ENCODE measurements around the gene NDUFS2.

The NDUFS2 gene

DNA sequence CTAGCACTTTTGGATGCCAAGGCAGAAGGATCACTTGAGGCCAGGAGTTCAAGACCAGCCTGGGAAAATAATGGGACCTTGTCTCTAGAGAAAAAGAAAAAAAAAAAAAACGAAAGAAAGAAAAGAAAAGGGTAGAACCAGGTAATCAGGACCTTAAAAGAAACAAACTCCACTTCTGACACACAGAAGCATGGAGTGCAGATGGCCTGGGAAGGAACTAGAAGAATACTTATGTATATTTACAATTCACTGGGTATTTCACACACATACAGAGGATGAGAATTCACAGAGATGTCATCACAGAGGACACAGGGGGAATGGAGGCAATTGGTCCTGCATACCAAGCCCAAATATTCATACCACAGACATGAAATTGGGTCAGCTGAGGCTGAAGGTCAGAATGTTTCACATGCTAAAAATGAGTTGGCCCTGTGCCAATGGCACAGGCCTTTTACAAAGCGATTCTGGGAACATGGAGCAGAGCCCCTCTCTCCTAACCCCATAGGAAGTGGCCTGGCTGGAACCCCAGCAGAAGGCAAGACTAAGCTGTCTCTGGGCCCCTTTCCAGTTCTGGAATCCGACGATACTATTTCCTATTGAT lies 29.3 kb upstream of the NDUFS2 start:
- H3K36me3 ChIP-seq (ENCODE audit: control insufficient read depth, low read length) = peaks cover 62% of the 10 kb centered on the region
- no peaks in the 10 kb centered on the region for H3K27me3 ChIP-seq (ENCODE audit: control insufficient read depth, low read length)
- no peaks in the 10 kb centered on the region for H3F3A ChIP-seq (ENCODE audit: control insufficient read depth, insufficient read depth)
- H3K4me2 ChIP-seq (ENCODE audit: low read length) = no peak overlapping the region
- H3K79me2 ChIP-seq (ENCODE audit: control insufficient read depth, low read length) = peaks cover 16% of the 10 kb centered on the region
- H4K20me1 ChIP-seq (ENCODE audit: control insufficient read depth, insufficient read depth, low read depth, low read length) = no peaks in the 10 kb centered on the region
- H3K9me2 ChIP-seq (replicated peaks; ENCODE audit: control insufficient read depth, low read length) = no peaks in the 10 kb centered on the region
- H3K4me1 ChIP-seq (ENCODE audit: control insufficient read depth, low read length) = peaks cover 18% of the 10 kb centered on the region
- H3K27ac ChIP-seq (ENCODE audit: low read depth, low read length) = no peak overlapping the region
- no peak overlapping the region for H3K4me3 ChIP-seq (ENCODE audit: low read length)
- H3K9me3 ChIP-seq (ENCODE audit: control insufficient read depth, insufficient read depth, low read length) = no peaks in the 10 kb centered on the region
- TF ChIP-seq, protein P1, sequence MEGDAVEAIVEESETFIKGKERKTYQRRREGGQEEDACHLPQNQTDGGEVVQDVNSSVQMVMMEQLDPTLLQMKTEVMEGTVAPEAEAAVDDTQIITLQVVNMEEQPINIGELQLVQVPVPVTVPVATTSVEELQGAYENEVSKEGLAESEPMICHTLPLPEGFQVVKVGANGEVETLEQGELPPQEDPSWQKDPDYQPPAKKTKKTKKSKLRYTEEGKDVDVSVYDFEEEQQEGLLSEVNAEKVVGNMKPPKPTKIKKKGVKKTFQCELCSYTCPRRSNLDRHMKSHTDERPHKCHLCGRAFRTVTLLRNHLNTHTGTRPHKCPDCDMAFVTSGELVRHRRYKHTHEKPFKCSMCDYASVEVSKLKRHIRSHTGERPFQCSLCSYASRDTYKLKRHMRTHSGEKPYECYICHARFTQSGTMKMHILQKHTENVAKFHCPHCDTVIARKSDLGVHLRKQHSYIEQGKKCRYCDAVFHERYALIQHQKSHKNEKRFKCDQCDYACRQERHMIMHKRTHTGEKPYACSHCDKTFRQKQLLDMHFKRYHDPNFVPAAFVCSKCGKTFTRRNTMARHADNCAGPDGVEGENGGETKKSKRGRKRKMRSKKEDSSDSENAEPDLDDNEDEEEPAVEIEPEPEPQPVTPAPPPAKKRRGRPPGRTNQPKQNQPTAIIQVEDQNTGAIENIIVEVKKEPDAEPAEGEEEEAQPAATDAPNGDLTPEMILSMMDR (IDR thresholded peaks at IDR 0.05; ENCODE audit: low read depth, low read length, poor library complexity, severe bottlenecking) = no peak
- TF ChIP-seq EZH2phosphoT487 (IDR thresholded peaks at IDR 0.05; ENCODE audit: borderline replicate concordance, low read length) = no peak

DNA sequence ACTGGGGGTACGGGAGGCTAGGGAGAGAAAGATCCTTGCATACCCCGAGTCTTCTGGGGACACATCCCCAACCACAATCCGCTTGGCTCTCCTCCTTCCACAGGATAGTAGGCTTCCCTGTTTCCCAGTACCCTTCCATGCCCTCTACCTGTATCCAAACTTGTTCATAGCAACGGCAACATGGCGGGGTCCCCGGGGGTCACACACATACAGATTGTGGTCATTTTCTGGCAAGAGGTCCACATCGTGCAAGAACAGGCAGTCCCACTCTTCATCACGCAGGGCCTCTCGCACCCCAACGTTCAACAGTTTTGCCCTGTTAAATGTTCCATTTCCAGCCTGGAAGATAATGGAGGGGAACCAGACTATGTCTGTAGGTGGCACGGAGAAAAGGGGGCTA lies 28.5 kb upstream of the NDUFS2 start:
- no peaks in the 10 kb centered on the region for H3K27me3 ChIP-seq (ENCODE audit: control insufficient read depth, low read length)
- H3K4me1 ChIP-seq (ENCODE audit: control insufficient read depth, low read length) = peaks cover 24% of the 10 kb centered on the region
- H3K4me3 ChIP-seq (ENCODE audit: low read length) = no peak overlapping the region
- no peaks in the 10 kb centered on the region for H3K9me2 ChIP-seq (replicated peaks; ENCODE audit: control insufficient read depth, low read length)
- H3K36me3 ChIP-seq (ENCODE audit: control insufficient read depth, low read length) = peaks cover 62% of the 10 kb centered on the region
- no peaks in the 10 kb centered on the region for H3K9me3 ChIP-seq (ENCODE audit: control insufficient read depth, insufficient read depth, low read length)
- no peak overlapping the region for H3K4me2 ChIP-seq (ENCODE audit: low read length)
- H3K79me2 ChIP-seq (ENCODE audit: control insufficient read depth, low read length) = peaks cover 16% of the 10 kb centered on the region
- H3F3A ChIP-seq (ENCODE audit: control insufficient read depth, insufficient read depth) = 0 out of 2 replicates have a peak, but pooled peaks cover 2% of the 10 kb centered on the region
- TF ChIP-seq, protein P1 (IDR thresholded peaks at IDR 0.05; ENCODE audit: low read depth, low read length, poor library complexity, severe bottlenecking) = no peak
- TF ChIP-seq EZH2phosphoT487 (IDR thresholded peaks at IDR 0.05; ENCODE audit: borderline replicate concordance, low read length) = no peak
- H4K20me1 ChIP-seq (ENCODE audit: control insufficient read depth, insufficient read depth, low read depth, low read length) = no peaks in the 10 kb centered on the region
- H3K27ac ChIP-seq (ENCODE audit: low read depth, low read length) = no peak overlapping the region

DNA sequence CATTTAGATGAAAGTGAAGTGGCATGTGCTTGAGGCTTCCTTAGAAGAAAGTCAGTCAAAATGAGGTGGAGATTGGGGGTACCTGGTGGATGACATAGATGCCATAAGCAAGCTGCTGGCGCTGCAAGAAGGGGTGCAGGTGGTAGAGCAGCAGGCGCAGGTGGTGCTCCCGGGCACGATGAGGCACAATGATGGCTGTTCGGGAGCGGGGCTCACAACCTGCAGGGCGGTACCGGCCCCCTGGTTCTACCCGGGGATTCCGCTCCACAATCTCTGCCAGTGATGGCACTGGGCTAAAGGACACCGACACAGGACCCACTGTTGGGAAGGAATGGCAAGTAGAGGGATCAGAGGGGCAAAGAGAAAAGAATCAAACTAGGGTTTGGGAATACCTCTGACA lies 27.3 kb upstream of the NDUFS2 start:
- TF ChIP-seq, protein P1 (IDR thresholded peaks at IDR 0.05; ENCODE audit: low read depth, low read length, poor library complexity, severe bottlenecking) = no peak
- TF ChIP-seq EZH2phosphoT487 (IDR thresholded peaks at IDR 0.05; ENCODE audit: borderline replicate concordance, low read length) = no peak
- Histone ChIP-seq H3K4me1 (ENCODE audit: control insufficient read depth, low read length) (peaks cover 24% of the 10 kb centered on the region), H3K36me3 (ENCODE audit: control insufficient read depth, low read length) (peaks cover 52% of the 10 kb centered on the region), H3K4me2 (ENCODE audit: low read length) (no peak overlapping the region), H3K27ac (ENCODE audit: low read depth, low read length) (no peak overlapping the region), H3K9me3 (ENCODE audit: control insufficient read depth, insufficient read depth, low read length) (no peaks in the 10 kb centered on the region), H3K9me2 (replicated peaks; ENCODE audit: control insufficient read depth, low read length) (no peaks in the 10 kb centered on the region), H3K27me3 (ENCODE audit: control insufficient read depth, low read length) (no peaks in the 10 kb centered on the region), H4K20me1 (ENCODE audit: control insufficient read depth, insufficient read depth, low read depth, low read length) (no peaks in the 10 kb centered on the region), H3F3A (ENCODE audit: control insufficient read depth, insufficient read depth) (0 out of 2 replicates have a peak, but pooled peaks cover 2% of the 10 kb centered on the region), H3K4me3 (ENCODE audit: low read length) (no peak overlapping the region), H3K79me2 (ENCODE audit: control insufficient read depth, low read length) (peaks cover 16% of the 10 kb centered on the region)

Data from DOHH2 (cell line).